KMS-11 (cell line): ENCODE results near the gene MIR17HG.

ENCODE experiments used
- H2AFZ ChIP-seq: fragments of 200-600 bp; sonication (generic); 2 replicates; pipeline ENCODE4 v1.6.1; 2016; ENCODE audit warnings: antibody characterized with exemption, mixed run types, low read depth
- H3K27ac ChIP-seq: fragments of 200-600 bp; sonication (generic); 2 replicates; pipeline ENCODE4 v1.6.1; 2016; ENCODE audit warnings: mild to moderate bottlenecking, mixed run types
- H3K27me3 ChIP-seq: fragments of 200-600 bp; sonication (generic); 2 replicates; pipeline ENCODE4 v1.6.1; 2017; ENCODE audit warnings: mild to moderate bottlenecking, low read depth, mixed run types, moderate library complexity; ENCODE audit not compliant: insufficient read depth
- H3K36me3 ChIP-seq: fragments of 200-600 bp; sonication (generic); 2 replicates; pipeline ENCODE4 v1.6.1; 2017; ENCODE audit warnings: mild to moderate bottlenecking, mixed run types; ENCODE audit not compliant: insufficient read depth
- H3K4me1 ChIP-seq: fragments of 200-600 bp; sonication (generic); 2 replicates; pipeline ENCODE4 v1.6.1; 2016; ENCODE audit warnings: mild to moderate bottlenecking, low read depth, mixed run types; ENCODE audit not compliant: poor library complexity, severe bottlenecking
- H3K4me2 ChIP-seq: fragments of 200-600 bp; sonication (generic); 2 replicates; pipeline ENCODE4 v1.7.0; 2016; ENCODE audit warnings: mild to moderate bottlenecking, mixed run types
- H3K4me3 ChIP-seq: fragments of 200-600 bp; sonication (generic); IDR thresholded peaks from 2 replicates; pipeline ENCODE4 v1.6.1; 2017; ENCODE audit warnings: low read depth, low read length, mixed read lengths; ENCODE audit not compliant: insufficient read depth
- H3K79me2 ChIP-seq: fragments of 200-600 bp; sonication (generic); 2 replicates; pipeline ENCODE4 v1.6.1; 2016; ENCODE audit warnings: low read depth, mixed run types; ENCODE audit not compliant: insufficient read depth
- H3K9ac ChIP-seq: fragments of 200-600 bp; sonication (generic); 2 replicates; pipeline ENCODE4 v1.6.1; 2016; ENCODE audit warnings: mild to moderate bottlenecking, mixed run types
- H4K20me1 ChIP-seq: fragments of 200-600 bp; sonication (generic); 2 replicates; pipeline ENCODE4 v1.6.1; 2016; ENCODE audit warnings: mild to moderate bottlenecking, mixed run types; ENCODE audit not compliant: insufficient read depth
- TF ChIP-seq, protein P1 (sequence below): fragments of 200-600 bp; sonication (generic); conservative IDR thresholded peaks from 2 replicates; pipeline ENCODE4 v1.6.1; 2017; ENCODE audit warnings: low read depth, mild to moderate bottlenecking, antibody characterized with exemption, low read length, moderate library complexity, mixed read lengths

The MIR17HG gene

DNA sequence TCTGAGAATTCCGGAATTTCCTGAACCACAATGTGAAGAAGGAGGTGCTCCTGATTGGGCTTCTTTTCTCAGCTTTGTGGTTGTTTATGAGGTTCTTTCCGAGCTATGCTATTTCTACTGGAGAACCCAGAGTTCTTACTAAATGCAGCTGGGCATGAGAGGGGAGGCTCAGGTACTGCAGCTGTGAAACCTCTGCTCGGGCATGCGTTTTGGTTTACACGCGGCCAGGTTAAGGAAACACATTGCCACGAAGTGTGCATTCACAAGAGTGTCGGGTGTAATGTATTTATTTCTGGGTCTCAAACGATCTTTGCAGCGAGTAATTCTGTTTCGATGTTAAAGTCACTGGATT is 661 bp upstream of the MIR17HG start:
- peaks cover 22% of the 10 kb centered on the region; the same call in 1 of the 2 replicates for H3K36me3 ChIP-seq
- peak overlapping the region; percentile 92 for H3K27ac ChIP-seq
- TF ChIP-seq, protein P1, sequence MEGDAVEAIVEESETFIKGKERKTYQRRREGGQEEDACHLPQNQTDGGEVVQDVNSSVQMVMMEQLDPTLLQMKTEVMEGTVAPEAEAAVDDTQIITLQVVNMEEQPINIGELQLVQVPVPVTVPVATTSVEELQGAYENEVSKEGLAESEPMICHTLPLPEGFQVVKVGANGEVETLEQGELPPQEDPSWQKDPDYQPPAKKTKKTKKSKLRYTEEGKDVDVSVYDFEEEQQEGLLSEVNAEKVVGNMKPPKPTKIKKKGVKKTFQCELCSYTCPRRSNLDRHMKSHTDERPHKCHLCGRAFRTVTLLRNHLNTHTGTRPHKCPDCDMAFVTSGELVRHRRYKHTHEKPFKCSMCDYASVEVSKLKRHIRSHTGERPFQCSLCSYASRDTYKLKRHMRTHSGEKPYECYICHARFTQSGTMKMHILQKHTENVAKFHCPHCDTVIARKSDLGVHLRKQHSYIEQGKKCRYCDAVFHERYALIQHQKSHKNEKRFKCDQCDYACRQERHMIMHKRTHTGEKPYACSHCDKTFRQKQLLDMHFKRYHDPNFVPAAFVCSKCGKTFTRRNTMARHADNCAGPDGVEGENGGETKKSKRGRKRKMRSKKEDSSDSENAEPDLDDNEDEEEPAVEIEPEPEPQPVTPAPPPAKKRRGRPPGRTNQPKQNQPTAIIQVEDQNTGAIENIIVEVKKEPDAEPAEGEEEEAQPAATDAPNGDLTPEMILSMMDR, result no peak
- H2AFZ ChIP-seq, result peak overlapping the region; percentile 59
- peaks cover 29% of the 10 kb centered on the region for H3K79me2 ChIP-seq
- peak overlapping the region; percentile 96 for H3K9ac ChIP-seq
- 0 out of 2 replicates have a peak, but pooled peaks cover 7% of the 10 kb centered on the region for H4K20me1 ChIP-seq
- H3K4me1 ChIP-seq, result peaks cover 24% of the 10 kb centered on the region
- no peaks in the 10 kb centered on the region for H3K27me3 ChIP-seq
- H3K4me3 ChIP-seq, result no peak overlapping the region
- peak overlapping the region; percentile 52 for H3K4me2 ChIP-seq

DNA sequence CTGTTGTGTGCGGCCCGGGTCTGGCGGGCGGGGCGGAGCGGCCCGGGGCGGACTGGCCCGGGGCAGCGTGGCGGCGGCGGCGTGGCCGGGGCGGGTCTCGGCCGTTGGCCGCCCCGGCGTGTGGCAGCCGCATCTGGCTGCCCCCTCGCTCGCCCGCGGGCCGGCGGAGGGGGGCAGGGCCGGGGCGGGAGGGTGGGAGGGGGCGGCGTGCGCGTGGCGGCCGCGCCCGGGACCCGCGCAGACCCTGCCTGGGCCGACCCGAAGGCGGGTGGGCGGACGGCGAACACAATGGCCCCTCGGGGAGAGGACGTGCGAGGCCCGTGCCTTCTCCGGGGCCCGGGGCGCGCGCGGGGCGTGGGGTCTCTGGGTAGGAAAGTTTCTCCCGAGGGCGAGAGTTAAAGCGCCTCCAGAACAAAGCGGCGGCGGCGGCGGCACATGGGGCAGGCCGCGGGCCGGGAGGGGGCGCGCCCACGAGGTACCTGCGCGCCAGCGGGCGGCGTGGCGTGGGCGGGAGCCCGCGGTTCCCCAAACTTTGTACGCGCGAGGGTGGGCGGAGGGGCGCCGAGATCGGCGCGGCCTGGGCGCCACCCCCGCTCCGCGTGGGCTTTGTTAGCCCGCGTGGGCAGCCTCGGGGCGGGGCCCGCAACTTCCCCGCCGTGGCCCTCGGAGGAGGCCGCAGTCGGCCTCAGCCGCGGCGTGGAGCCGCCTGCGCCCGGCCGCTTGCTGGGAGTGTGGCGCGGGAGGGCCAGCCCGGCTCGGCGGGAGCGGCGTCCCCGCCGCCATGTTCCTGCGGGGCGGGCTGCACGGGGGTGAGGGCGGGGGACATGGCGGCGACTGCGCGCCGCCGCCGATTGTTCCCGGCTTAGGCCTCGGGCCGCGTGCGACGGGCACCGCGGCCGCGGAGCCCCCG is 764 bp downstream of the MIR17HG start:
- peaks cover 20% of the 10 kb centered on the region; the same call in 1 of the 2 replicates for H4K20me1 ChIP-seq
- no peak overlapping the region for H2AFZ ChIP-seq
- H3K36me3 ChIP-seq, result peaks cover 25% of the 10 kb centered on the region; the same call in 1 of the 2 replicates
- peak overlapping the region; percentile 96 for H3K9ac ChIP-seq
- H3K4me1 ChIP-seq, result peaks cover 28% of the 10 kb centered on the region
- H3K27me3 ChIP-seq, result no peaks in the 10 kb centered on the region
- H3K4me3 ChIP-seq, result no peak overlapping the region
- TF ChIP-seq, protein P1, result no peak
- H3K4me2 ChIP-seq, result no peak overlapping the region
- H3K27ac ChIP-seq, result peak overlapping the region; percentile 92
- H3K79me2 ChIP-seq, result peaks cover 38% of the 10 kb centered on the region

DNA sequence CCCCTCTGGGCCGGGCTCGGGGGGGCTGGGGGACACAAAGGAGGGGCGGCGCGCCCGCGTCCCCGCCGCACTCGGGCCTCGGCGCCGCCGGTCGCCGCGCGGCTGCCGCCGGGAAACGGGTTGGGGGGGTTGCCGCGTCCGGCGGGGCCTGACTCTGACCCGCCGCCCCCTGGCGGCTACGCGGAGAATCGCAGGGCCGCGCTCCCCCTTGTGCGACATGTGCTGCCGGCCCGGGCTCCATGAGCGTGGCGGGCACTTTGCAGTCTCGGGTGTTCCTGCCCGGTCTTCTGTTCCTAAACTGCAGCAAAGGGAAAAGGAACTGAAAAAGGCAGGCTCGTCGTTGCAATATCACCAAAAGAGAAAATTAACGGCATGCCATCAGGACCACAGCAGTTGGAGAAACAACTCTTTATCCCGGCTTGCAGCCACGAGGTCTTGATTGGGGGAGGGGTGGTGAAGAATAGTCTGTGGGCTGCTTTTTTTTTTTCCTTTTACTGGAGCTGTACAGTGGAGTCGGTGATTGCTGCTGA is 1.5 kb downstream of the MIR17HG start:
- peaks cover 38% of the 10 kb centered on the region for H3K79me2 ChIP-seq
- TF ChIP-seq, protein P1, result peak; percentile 57

DNA sequence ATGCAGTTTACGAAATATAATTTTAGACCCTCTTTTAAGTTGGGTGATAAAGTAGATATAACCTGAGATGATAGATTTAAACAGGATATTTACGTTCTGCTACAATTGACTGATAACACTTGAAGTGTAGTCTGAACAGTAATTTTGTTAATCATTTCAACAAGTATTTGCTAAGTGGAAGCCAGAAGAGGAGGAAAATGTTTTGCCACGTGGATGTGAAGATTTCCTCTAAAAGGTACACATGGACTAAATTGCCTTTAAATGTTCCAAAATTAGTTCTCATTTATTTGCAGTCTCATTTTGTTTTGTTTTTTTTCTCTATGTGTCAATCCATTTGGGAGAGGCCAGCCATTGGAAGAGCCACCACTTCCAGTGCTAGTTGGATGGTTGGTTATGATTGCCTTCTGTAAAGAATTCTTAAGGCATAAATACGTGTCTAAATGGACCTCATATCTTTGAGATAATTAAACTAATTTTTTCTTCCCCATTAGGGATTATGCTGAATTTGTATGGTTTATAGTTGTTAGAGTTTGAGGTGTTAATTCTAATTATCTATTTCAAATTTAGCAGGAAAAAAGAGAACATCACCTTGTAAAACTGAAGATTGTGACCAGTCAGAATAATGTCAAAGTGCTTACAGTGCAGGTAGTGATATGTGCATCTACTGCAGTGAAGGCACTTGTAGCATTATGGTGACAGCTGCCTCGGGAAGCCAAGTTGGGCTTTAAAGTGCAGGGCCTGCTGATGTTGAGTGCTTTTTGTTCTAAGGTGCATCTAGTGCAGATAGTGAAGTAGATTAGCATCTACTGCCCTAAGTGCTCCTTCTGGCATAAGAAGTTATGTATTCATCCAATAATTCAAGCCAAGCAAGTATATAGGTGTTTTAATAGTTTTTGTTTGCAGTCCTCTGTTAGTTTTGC is 2.8 kb downstream of the MIR17HG start:
- H2AFZ ChIP-seq, result no peak overlapping the region
- H3K27me3 ChIP-seq, result no peaks in the 10 kb centered on the region
- peaks cover 28% of the 10 kb centered on the region; the same call in 1 of the 2 replicates for H4K20me1 ChIP-seq
- H3K27ac ChIP-seq, result peak overlapping the region; percentile 84; the same call in 1 of the 2 replicates
- peak overlapping the region; percentile 96 for H3K9ac ChIP-seq
- peaks cover 38% of the 10 kb centered on the region for H3K79me2 ChIP-seq
- TF ChIP-seq, protein P1, result no peak
- peak overlapping the region; percentile 91 for H3K4me2 ChIP-seq
- H3K4me3 ChIP-seq, result no peak overlapping the region
- peaks cover 31% of the 10 kb centered on the region; the same call in 1 of the 2 replicates for H3K36me3 ChIP-seq
- peaks cover 28% of the 10 kb centered on the region for H3K4me1 ChIP-seq

More for the DNA sequence above, 1.5 kb downstream of the MIR17HG start:
- Histone ChIP-seq H3K27ac (peak overlapping the region; percentile 85), H3K27me3 (no peaks in the 10 kb centered on the region), H4K20me1 (peaks cover 24% of the 10 kb centered on the region; the same call in 1 of the 2 replicates), H3K36me3 (peaks cover 30% of the 10 kb centered on the region; the same call in 1 of the 2 replicates), H3K9ac (peak overlapping the region; percentile 96), H3K4me1 (peaks cover 28% of the 10 kb centered on the region), H3K4me3 (no peak overlapping the region), H2AFZ (no peak overlapping the region), H3K4me2 (peak overlapping the region; percentile 91; the same call in 1 of the 2 replicates)
